ENCODE measurements around the gene SPON2. TPM values are rescaled to one million over a fixed set of nuclear protein-coding genes. Genes with fewer than 3 reads are reported as not detected.

Gene SPON2
- total RNA-seq, 1 experiment from 2014 or later, result 2.3 TPM

- no peak for DNase-seq
- H2BK20ac ChIP-seq (ENCODE audit: low read depth, low read length, poor library complexity, severe bottlenecking), result no peak overlapping the region
- no peaks in the 10 kb centered on the region for H3K79me2 ChIP-seq (ENCODE audit: insufficient read depth, low read length)
- H3K4ac ChIP-seq (ENCODE audit: low read depth, low read length), result no peak overlapping the region
- no peak overlapping the region for H3K56ac ChIP-seq (ENCODE audit: insufficient read length, low read depth, low read length)
- Mint-ChIP-seq H3K27ac (no peak overlapping the region), H3K4me1 (no peaks in the 10 kb centered on the region), H3K27me3 (ENCODE audit: low read depth) (no peaks in the 10 kb centered on the region), H3K36me3 (ENCODE audit: insufficient read depth in 1 of 3, low read depth in 3 of 3) (peaks cover 12 to 62% (median 56%) of the 10 kb centered on the region in 3 experiments; a peak in 6 of 7 replicates), H3K4me3 (no peak overlapping the region), H3K9me3 (no peaks in the 10 kb centered on the region)
- H3T11ph ChIP-seq (ENCODE audit: low read length), result no peak overlapping the region
- H2AFZ ChIP-seq (ENCODE audit: low read length), result no peak overlapping the region
- no peaks in the 10 kb centered on the region for H3K4me1 ChIP-seq (ENCODE audit: insufficient read depth, low read length)
- no peaks in the 10 kb centered on the region for H4K20me1 ChIP-seq (ENCODE audit: control insufficient read depth, insufficient read depth, insufficient read length)
- H2BK120ac ChIP-seq (ENCODE audit: low read depth, low read length, poor library complexity, severe bottlenecking), result no peak overlapping the region
- no peak overlapping the region for H3K27ac ChIP-seq (ENCODE audit: insufficient read length, low read depth, low read length)
- no peaks in the 10 kb centered on the region for H3K9me3 ChIP-seq (ENCODE audit: control insufficient read depth, low read depth, low read length)
- H3K14ac ChIP-seq (ENCODE audit: insufficient read depth, low read length), result no peak overlapping the region
- no peak overlapping the region for H3K4me2 ChIP-seq (ENCODE audit: insufficient read depth, insufficient read length, low read length)
- no peak overlapping the region for H4K91ac ChIP-seq (ENCODE audit: insufficient read length, low read depth, low read length)
- no peaks in the 10 kb centered on the region for H3K79me1 ChIP-seq (ENCODE audit: insufficient read depth, low read depth, low read length, poor library complexity, severe bottlenecking)
- TF ChIP-seq CTCF (conservative IDR thresholded peaks at IDR 0.05), result no peak
- WGBS (ENCODE audit: extremely low coverage, insufficient read length, low lambda C conversion rate), result no CpG with 5 or more reads among the region's 7 CpGs
- H3K23ac ChIP-seq (ENCODE audit: insufficient read length, low read depth, low read length), result no peak overlapping the region
- H2BK15ac ChIP-seq (ENCODE audit: low read depth, low read length), result no peak overlapping the region
- no peaks in the 10 kb centered on the region for H3K23me2 ChIP-seq (ENCODE audit: insufficient read length, low read depth, low read length, poor library complexity, severe bottlenecking)
- no peak overlapping the region for H3K18ac ChIP-seq (ENCODE audit: insufficient read length, low read depth, low read length)
- H2BK5ac ChIP-seq (ENCODE audit: insufficient read length, low read length), result no peak overlapping the region
- no peaks in the 10 kb centered on the region for H3K27me3 ChIP-seq (ENCODE audit: insufficient read depth, low read length)
- no peak overlapping the region for H4K8ac ChIP-seq (replicated peaks; ENCODE audit: insufficient read length, low read depth, low read length)
- H2BK12ac ChIP-seq (ENCODE audit: insufficient read length, low read depth, low read length), result no peak overlapping the region
- H3K9ac ChIP-seq (ENCODE audit: extremely low read depth, insufficient read length, low read length), result no peak overlapping the region
- no peak overlapping the region for H4K5ac ChIP-seq (ENCODE audit: insufficient read length, low read depth, low read length)
- no peak overlapping the region for H2AK5ac ChIP-seq (ENCODE audit: insufficient read length, low read length)
These were observed 47.2 kb upstream of the SPON2 start for GRCh38 chr4:1219566-1219950.

Measured in H9 (cell line).